ENCODE data around the gene CAPN5. TPM values are rescaled to one million over a fixed set of nuclear protein-coding genes. Genes with fewer than 3 reads are reported as not detected.

The CAPN5 gene
- total and polyA plus RNA-seq, 4 experiments from 2014 or later: 1.4 to 2.6 (median 1.7) TPM

DNA sequence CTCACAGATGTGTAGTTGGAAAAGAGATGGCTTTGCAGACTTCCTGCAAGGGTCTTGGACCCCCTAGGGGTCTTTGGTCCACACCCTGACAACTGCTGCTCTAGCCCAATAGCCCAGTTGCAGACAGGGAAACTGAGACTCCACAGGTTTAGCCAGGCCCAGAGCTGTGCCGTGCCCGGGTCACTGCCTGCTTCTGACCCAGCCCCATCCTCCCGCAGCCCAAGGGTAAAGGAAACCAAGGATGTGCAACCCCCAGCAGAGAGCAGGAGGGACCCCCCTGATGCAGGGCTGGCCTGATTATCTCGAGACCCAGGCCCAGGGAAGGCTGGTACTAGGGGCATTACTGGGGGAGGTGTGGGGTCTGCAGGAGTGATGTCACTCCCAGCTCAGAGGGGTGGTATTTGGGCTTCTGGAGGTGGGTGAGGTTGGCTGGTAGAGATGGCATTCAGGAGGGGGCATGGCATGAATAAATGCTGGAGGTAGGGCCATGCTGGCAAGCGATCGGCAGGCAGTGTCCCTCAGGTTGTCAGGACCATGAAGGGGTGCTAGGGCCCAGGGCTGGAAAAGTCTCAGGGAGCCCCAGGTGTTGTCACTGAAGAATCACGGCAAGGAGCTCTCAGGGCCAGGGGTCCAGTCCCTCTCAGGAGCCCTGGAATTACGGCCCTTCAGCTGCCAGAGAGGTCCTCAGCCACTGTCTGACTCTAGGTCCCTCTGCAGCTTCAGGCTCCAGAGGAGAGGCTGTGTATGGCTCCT is 82.4 kb downstream of the CAPN5 start:
- Mint-ChIP-seq H3K36me3 (no peaks in the 10 kb centered on the region), H3K27ac (peak overlapping the region in 1 of 7 donors; percentile 35), H3K4me3 (no peak overlapping the region), H3K4me1 (peaks cover 23 to 48% (median 37%) of the 10 kb centered on the region in 4 donors), H3K27me3 (no peaks in the 10 kb centered on the region), H3K9me3 (no peaks in the 10 kb centered on the region)
- H3K27ac ChIP-seq (ENCODE audit: low read depth, low read length): no peak overlapping the region
- ChIA-PET CTCF (ENCODE audit: partially characterized antibody) (interaction anchor here (1.6 to 4.2 kb wide), 2 partner anchors 22 to 38 kb away, joined by 4 to 16 read pairs; partner anchors contain the start of gene MYO7A), POLR2A (ENCODE audit: partially characterized antibody) (no interaction called here)
- no peak overlapping the region for H3K4me3 ChIP-seq (ENCODE audit: low read length in 2 of 2)
- H3K4me1 ChIP-seq (ENCODE audit: insufficient read depth, low read length): peaks cover 46% of the 10 kb centered on the region
- intact Hi-C loops (cut with micrococcal nuclease): no loop called here
- H3K27me3 ChIP-seq (ENCODE audit: insufficient read depth, low read length): no peaks in the 10 kb centered on the region
- H3K9me3 ChIP-seq (ENCODE audit: control insufficient read depth in 1 of 2, low read length in 2 of 2): no peaks in the 10 kb centered on the region
- DNase-seq: no peak
- H3K36me3 ChIP-seq (ENCODE audit: insufficient read depth, low read length): no peaks in the 10 kb centered on the region

DNA sequence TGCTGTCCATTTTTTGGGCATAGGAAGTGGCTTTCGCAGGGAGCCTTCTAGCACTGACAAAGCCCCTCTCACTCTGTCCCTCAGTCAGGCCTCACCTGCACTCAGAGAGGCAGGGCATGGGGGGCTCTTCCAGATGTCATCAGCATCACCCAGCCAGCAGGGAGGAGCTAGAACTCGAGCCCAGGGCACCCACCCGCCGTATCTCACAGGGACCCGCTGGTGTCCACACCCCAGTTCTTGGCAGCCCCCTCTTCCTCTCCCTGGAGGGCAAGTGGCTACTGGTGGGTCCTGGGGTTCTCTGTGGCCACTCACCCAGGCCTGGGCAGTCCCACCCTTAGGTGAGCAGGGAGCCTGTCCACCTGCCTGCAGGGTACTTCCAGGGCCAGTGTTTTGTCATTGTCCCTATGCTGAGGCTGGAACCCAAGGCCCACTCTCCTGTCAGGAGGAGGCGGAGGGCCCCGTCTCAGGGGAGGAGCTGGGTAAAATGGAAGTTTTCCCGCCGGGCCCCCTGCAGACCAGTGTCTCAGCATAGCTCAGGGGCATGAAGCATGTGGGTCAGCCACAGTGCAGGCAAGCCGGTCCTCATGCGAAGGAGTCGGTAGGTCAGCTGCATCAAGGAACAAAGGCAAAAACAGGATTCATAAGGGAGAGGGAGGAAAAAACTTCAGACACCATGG is 83.1 kb downstream of the CAPN5 start:
- Mint-ChIP-seq H3K27ac (peak overlapping the region in 2 of 7 donors; percentile 19 to 74), H3K4me1 (peaks cover 24 to 55% (median 40%) of the 10 kb centered on the region in 4 donors), H3K27me3 (no peaks in the 10 kb centered on the region), H3K36me3 (no peaks in the 10 kb centered on the region), H3K4me3 (no peak overlapping the region), H3K9me3 (no peaks in the 10 kb centered on the region)
- Histone ChIP-seq H3K27me3 (ENCODE audit: insufficient read depth, low read length) (no peaks in the 10 kb centered on the region), H3K4me1 (ENCODE audit: insufficient read depth, low read length) (peaks cover 52% of the 10 kb centered on the region), H3K9me3 (ENCODE audit: control insufficient read depth in 1 of 2, low read length in 2 of 2) (no peaks in the 10 kb centered on the region), H3K36me3 (ENCODE audit: insufficient read depth, low read length) (no peaks in the 10 kb centered on the region), H3K27ac (ENCODE audit: low read depth, low read length) (no peak overlapping the region), H3K4me3 (ENCODE audit: low read length in 2 of 2) (no peak overlapping the region)
- no peak for DNase-seq
- ChIA-PET POLR2A (ENCODE audit: partially characterized antibody) (no interaction called here), CTCF (ENCODE audit: partially characterized antibody) (interaction anchor here (1.6 to 4.2 kb wide), 2 partner anchors 23 to 38 kb away, joined by 4 to 16 read pairs; partner anchors contain the start of gene MYO7A)
- intact Hi-C loops (cut with micrococcal nuclease): no loop called here

GRCh38 chr11:77150836-77151235 is 84.1 kb downstream of the CAPN5 start:
- intact Hi-C loops (cut with micrococcal nuclease): no loop called here
- H3K36me3 Mint-ChIP-seq: no peaks in the 10 kb centered on the region
- H3K4me3 Mint-ChIP-seq: peak overlapping the region in 1 of 8 donors; percentile 26
- no peaks in the 10 kb centered on the region for H3K9me3 Mint-ChIP-seq
- H3K9me3 ChIP-seq (ENCODE audit: control insufficient read depth in 1 of 2, low read length in 2 of 2): no peaks in the 10 kb centered on the region
- H3K27me3 ChIP-seq (ENCODE audit: insufficient read depth, low read length): no peaks in the 10 kb centered on the region
- DNase-seq: no peak
- H3K27me3 Mint-ChIP-seq: no peaks in the 10 kb centered on the region
- ChIA-PET CTCF (ENCODE audit: partially characterized antibody) (interaction anchor here (4.2 kb wide), 1 partner anchor 24 kb away, joined by 16 read pairs; the partner anchor contains the start of gene MYO7A), POLR2A (ENCODE audit: partially characterized antibody) (no interaction called here)
- peaks cover 24 to 56% (median 43%) of the 10 kb centered on the region in 4 donors for H3K4me1 Mint-ChIP-seq
- H3K36me3 ChIP-seq (ENCODE audit: insufficient read depth, low read length): no peaks in the 10 kb centered on the region
- peak overlapping the region in 4 of 7 donors; percentile 27 to 93 (median 88) for H3K27ac Mint-ChIP-seq
- H3K4me3 ChIP-seq (ENCODE audit: low read length in 2 of 2): no peak overlapping the region
- H3K4me1 ChIP-seq (ENCODE audit: insufficient read depth, low read length): peaks cover 52% of the 10 kb centered on the region
- no peak overlapping the region for H3K27ac ChIP-seq (ENCODE audit: low read depth, low read length)

- intact Hi-C loops (cut with micrococcal nuclease): no loop called here
Observed at GRCh38 chr11:77151804-77152509, 85.2 kb downstream of the CAPN5 start.

GRCh38 chr11:77152846-77153245 is 86.1 kb downstream of the CAPN5 start:
- ChIA-PET CTCF (ENCODE audit: partially characterized antibody) (no interaction called here), POLR2A (ENCODE audit: partially characterized antibody) (no interaction called here)
- H3K4me1 Mint-ChIP-seq: peaks cover 24 to 56% (median 37%) of the 10 kb centered on the region in 4 donors
- H3K9me3 Mint-ChIP-seq: no peaks in the 10 kb centered on the region
- DNase-seq: no peak
- no peak overlapping the region for H3K27ac ChIP-seq (ENCODE audit: low read depth, low read length)
- intact Hi-C loops (cut with micrococcal nuclease): no loop called here
- H3K36me3 Mint-ChIP-seq: no peaks in the 10 kb centered on the region
- H3K27ac Mint-ChIP-seq: peak overlapping the region; percentile 69 to 93 (median 82)
- H3K27me3 ChIP-seq (ENCODE audit: insufficient read depth, low read length): no peaks in the 10 kb centered on the region
- peak overlapping the region; percentile 2 to 82 (median 64) for H3K4me3 Mint-ChIP-seq
- no peaks in the 10 kb centered on the region for H3K9me3 ChIP-seq (ENCODE audit: control insufficient read depth in 1 of 2, low read length in 2 of 2)
- no peak overlapping the region for H3K4me3 ChIP-seq (ENCODE audit: low read length in 2 of 2)
- H3K4me1 ChIP-seq (ENCODE audit: insufficient read depth, low read length): peaks cover 52% of the 10 kb centered on the region
- H3K27me3 Mint-ChIP-seq: no peaks in the 10 kb centered on the region
- H3K36me3 ChIP-seq (ENCODE audit: insufficient read depth, low read length): no peaks in the 10 kb centered on the region

More at GRCh38 chr11:77151804-77152509, 85.2 kb downstream of the CAPN5 start:
- no peaks in the 10 kb centered on the region for H3K9me3 ChIP-seq (ENCODE audit: control insufficient read depth in 1 of 2, low read length in 2 of 2)
- Mint-ChIP-seq H3K9me3 (no peaks in the 10 kb centered on the region), H3K4me3 (peak overlapping the region in 7 of 8 donors; percentile 29 to 82 (median 65)), H3K27ac (peak overlapping the region; percentile 69 to 93 (median 82)), H3K36me3 (no peaks in the 10 kb centered on the region), H3K27me3 (no peaks in the 10 kb centered on the region), H3K4me1 (peaks cover 24 to 56% (median 43%) of the 10 kb centered on the region in 4 donors)
- peak overlapping the region; percentile 3 for H3K27ac ChIP-seq (ENCODE audit: low read depth, low read length)
- CTCF ChIA-PET (ENCODE audit: partially characterized antibody): no interaction called here
- H3K4me1 ChIP-seq (ENCODE audit: insufficient read depth, low read length): peaks cover 52% of the 10 kb centered on the region
- POLR2A ChIA-PET (ENCODE audit: partially characterized antibody): no interaction called here
- DNase-seq: peak; percentile 58 to 71 (median 70)
- H3K27me3 ChIP-seq (ENCODE audit: insufficient read depth, low read length): no peaks in the 10 kb centered on the region
- H3K4me3 ChIP-seq (ENCODE audit: low read length in 2 of 2): no peak overlapping the region
- no peaks in the 10 kb centered on the region for H3K36me3 ChIP-seq (ENCODE audit: insufficient read depth, low read length)

DNA sequence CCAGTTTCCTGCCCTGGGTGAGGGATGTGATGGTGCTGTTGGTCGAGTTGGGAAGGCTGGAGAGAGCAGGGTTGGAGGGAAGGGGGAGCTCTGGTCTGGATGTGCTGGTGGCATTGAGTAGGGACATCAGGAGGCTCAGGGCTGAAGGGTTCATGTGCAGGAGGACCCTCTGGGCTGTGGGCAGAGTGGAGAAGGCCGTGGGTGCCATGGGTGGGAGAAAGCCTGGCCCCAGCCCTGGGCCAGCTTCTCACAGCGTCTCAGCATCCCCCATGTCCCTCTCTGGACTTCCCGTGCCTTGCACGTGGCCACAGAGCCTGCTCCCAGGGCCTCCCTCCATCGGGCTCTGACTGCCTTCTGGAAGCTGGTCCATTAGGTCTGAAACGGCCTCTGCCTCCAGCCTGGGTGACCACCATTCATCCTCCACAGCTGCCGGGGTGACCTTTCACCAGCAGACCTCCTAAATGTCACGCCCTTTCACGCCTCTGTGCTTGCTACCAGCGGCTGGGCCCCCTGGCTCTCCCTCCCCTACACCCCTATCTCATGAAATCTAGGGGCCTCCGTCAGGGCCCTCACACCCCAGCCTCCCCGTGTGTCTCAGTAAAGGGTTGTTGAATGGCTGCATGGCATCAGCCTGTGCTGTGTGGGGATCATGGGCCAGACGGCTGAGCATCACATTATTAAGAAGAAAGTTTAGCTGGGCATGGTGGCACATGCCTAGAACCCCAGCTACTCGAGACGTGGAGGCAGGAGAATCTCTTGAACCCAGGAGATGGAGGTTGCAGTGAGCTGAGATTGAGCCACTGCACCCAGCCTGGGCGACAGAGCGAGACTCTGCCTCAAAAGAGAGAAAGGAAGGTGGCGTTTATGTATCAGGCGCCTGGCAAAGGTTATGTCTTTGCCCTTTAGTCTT is 86.8 kb downstream of the CAPN5 start:
- DNase-seq: no peak
- no peaks in the 10 kb centered on the region for H3K27me3 Mint-ChIP-seq
- peaks cover 46% of the 10 kb centered on the region for H3K4me1 ChIP-seq (ENCODE audit: insufficient read depth, low read length)
- no peaks in the 10 kb centered on the region for H3K9me3 ChIP-seq (ENCODE audit: control insufficient read depth in 1 of 2, low read length in 2 of 2)
- H3K36me3 Mint-ChIP-seq: no peaks in the 10 kb centered on the region
- H3K27ac ChIP-seq (ENCODE audit: low read depth, low read length): no peak overlapping the region
- H3K36me3 ChIP-seq (ENCODE audit: insufficient read depth, low read length): no peaks in the 10 kb centered on the region
- no peak overlapping the region for H3K4me3 ChIP-seq (ENCODE audit: low read length in 2 of 2)
- intact Hi-C loops (cut with micrococcal nuclease): no loop called here
- peak overlapping the region in 4 of 8 donors; percentile 8 to 75 (median 10) for H3K4me3 Mint-ChIP-seq
- no peaks in the 10 kb centered on the region for H3K9me3 Mint-ChIP-seq
- H3K4me1 Mint-ChIP-seq: peaks cover 20 to 50% (median 31%) of the 10 kb centered on the region in 4 donors
- POLR2A ChIA-PET (ENCODE audit: partially characterized antibody): no interaction called here
- CTCF ChIA-PET (ENCODE audit: partially characterized antibody): interaction anchor here (2.1 kb wide), 1 partner anchor 26 kb away, joined by 7 read pairs; the partner anchor contains the start of gene MYO7A
- no peaks in the 10 kb centered on the region for H3K27me3 ChIP-seq (ENCODE audit: insufficient read depth, low read length)
- H3K27ac Mint-ChIP-seq: peak overlapping the region in 6 of 7 donors; percentile 44 to 91 (median 74)
